ENCODE results near the gene PLCB1.
"Not testable (repeated sequence)": the region's sequence is repeated elsewhere in the genome, so short reads cannot be mapped to it uniquely, and the experiment has no call there.

The PLCB1 gene

DNA sequence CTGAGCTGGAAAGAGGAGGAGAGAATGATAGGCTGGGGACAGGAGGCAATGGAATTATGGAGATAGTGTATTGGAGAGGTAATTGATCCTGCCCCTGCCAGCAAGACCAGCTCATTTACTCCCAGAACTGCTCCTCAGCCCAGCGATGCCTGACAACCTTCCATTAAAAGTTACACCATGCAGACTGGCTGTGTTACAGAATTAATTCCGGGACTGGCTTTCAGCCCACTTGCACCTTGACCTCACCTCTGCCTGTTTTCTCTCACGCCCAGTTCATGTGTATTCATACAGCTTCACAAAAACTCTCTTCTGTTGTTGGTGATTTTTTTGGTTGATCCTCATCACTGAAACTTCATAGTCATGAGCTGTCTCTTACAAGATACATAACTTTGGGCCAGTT lies 207.3 kb downstream of the PLCB1 start:
- no peak for DNase-seq

DNA sequence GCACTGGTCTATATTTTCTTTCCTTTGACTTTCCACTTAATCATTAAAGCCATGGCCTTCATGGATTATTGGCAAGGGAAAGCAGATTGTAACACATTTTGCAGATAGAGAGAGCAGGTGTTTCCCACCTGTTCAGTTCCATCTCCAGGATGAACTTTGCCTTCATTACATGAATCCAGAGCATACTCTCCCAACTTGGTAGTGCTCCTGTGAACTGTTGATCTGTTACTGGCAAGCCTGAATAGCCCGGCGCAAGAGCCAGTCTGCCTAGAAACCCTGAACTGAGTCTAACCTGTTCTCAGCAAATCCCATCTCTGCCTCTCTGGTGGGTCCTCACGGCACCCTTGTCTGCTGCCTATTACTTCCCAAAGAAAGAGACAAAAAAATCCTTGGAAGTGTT lies 210.3 kb downstream of the PLCB1 start:
- DNase-seq, result no peak

DNA sequence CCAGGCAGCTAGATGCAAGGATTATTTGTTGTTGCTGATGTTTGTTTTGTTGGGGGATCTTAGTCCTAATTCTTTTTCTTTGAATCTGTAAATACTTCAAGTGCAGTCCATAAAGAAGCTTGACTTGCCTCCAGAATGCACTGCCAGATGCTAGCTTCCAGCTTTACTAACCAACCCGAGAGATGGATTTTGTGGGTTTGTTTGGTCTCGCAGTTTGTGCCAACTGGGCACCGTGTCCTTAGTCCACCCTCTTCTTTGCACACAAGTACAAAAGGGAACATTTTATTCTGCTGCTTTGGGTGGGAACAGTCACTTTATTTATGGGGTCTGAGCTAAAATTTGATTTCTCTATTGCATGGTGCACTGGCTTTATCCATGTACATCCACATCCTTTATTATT lies 212.0 kb downstream of the PLCB1 start:
- no peak for DNase-seq

DNA sequence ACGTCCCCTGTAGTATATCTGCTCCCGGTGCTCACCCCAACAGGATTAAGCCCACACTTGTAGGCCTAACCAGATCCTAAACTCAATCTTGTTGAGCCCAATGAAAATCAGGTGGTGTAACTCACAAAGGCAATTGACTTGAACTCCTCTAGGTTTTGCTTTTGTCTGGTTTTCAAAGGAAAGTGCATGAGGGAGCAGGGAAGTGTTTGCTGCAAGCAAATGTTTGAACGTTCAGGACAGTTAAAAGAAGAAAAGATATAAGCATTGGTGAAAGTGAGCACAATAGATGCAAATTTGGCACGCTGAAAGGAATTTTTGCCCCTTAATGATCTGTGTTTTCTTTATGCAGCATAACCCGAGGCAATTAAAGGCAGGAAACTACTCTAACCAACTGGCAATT lies 212.6 kb downstream of the PLCB1 start:
- DNase-seq, result no peak

DNA sequence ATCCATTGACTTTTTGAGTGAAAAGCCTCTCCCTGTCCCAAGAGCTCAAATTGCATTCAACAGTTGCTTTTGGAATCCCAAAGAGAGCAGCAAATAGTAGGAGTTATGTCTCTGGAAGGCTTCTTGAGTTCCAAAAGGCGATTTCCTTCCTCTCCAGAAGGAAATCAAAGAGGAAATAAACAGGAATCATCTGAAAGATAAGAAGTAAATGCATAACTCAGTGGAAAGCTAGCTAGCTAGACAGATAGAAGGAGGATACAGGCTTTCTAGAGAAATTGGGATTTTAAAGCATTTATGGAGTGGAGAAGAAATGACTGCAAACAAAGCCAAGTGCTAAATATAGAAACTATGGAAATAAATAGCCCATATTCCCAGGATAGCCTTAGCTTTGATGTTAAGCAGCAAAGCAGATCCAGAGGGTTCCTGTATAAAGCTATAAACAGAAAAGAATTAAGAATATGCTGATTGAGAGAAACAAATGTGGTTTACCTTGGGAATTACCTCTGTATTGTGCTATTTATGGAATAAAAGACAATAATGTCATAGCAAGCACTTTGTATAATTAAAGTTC lies 214.7 kb downstream of the PLCB1 start:
- no peak for DNase-seq

DNA sequence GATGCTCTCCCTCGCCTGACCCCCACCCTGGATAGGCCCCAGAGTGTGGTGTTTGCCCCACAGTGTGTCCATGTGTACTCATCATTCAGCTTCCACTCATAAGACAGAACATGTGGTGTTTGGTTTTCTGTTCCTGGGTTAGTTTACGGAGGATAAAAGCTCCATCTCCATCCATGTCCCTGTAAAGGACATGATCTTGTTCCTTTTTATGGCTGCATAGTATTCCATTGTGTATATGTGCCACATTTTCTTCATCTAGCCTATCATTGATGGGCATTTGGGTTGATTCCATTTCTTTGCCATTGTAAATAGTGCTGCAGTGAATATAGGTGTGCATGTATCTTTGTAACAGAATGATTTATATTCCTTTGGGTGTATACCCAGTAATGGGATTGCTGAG lies 218.2 kb downstream of the PLCB1 start:
- not testable (repeated sequence) for DNase-seq

DNA sequence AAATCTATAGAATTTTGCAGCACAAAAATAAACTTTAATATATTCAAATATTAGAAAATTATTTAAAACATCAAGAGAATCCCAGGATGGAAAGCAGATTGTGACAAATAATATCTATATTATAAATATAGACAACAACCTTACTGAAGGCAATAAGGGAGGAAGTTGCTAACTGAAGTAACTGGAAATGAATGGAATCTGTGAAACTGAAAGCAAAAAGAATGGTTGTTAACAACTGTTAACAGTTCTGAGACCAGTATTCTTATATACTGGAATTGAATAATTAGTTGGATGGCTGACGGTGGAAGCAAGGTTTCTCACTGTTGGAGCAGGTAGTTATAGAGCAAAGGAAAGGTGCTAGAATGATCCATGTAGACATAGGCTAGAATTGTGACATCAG lies 220.4 kb downstream of the PLCB1 start:
- DNase-seq, result no peak

DNA sequence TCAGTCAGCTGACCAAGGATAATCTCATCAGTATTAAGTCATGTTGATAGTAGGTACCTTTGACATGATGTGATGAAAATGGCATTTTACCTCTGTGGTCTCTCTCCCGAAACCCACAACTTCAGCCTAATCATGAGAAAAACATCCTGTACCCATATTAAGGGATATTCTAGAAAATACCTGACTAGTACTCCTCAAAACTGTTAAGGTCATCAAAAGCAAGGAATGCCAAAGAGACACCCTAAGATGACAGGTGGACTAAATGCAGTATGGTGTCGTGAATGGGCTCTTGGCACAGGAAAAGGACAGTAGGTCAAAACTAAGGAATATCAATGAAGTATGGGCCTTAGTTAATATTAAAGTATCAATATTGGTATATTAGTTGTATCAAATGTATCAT lies 221.4 kb downstream of the PLCB1 start:
- DNase-seq, result no peak

DNA sequence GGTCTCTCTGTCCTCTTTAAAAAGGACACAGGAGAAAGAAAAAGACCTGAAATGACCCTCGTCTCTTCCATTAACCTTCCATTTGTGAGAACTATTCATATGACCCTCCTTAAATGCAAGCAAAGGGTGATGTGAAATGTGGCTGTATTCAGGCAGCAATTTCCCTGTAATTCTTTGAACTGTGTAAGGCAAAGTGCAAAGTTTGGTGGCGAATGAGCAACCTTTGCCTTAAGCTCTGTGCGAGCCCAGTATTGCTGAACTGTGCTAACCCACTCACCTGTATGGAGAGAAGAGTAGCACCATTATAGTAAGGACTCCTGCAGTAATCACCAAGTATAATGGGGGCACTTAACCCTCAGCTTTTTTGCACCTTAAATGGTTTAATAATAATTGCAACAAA lies 223.4 kb downstream of the PLCB1 start:
- DNase-seq, result no peak

DNA sequence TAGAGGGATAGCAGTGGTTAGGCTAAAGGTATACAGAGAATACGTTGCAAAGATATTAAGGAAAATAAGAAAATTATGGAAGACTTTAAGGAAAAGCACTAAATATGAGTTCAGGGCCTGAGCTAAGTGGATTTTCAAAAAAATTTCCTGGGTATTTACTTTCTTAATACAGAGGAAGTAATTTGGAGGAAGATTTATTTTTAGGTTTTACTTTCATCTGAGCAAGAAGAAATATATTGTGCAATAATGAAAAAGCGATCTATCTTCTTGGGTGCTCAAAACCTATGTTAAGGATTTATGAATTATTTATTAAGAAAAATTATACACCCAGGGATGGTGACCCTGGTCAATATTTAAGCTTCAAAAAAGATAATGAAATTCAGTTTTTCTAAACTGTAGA lies 224.7 kb downstream of the PLCB1 start:
- no peak for DNase-seq

DNA sequence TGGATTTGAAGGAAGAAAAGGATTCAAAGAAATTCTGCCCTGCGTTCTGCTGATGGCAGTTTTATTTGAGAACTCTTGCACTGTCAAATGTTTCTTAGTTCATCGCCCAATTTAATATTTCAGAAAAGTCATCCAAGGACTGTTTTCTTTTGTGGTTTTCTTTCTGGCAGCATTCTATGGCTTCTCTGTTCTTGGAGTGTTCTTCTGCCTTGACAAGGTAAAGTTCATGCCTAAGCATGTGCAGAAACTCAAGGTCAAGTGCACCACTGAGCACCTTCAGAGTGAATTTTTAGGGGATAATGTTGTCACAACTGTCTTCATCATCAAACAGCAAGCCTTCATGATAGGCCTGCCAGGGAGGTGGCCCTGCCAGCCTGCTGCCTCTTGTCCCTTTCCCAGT lies 225.6 kb downstream of the PLCB1 start:
- no peak for DNase-seq

DNA sequence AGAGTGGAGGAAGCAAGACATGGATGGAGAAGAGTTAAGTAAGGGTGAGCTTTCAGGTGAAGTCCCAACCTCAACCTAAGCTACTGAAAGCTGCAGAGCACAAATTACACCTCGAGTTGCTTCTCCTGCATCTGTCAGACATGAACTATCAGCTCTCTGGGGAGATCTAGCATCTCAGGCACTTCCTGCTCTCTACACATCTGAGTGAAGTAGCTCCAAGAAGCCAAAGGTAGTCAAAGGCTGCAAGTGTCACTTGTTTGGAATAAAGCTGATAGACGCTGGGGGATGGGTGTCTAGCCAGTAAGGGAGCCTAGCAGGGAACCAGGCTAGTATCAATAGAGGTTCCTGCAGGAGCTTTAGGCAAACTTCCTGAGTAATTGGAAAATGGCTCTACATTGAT lies 228.0 kb downstream of the PLCB1 start:
- no peak for DNase-seq

DNA sequence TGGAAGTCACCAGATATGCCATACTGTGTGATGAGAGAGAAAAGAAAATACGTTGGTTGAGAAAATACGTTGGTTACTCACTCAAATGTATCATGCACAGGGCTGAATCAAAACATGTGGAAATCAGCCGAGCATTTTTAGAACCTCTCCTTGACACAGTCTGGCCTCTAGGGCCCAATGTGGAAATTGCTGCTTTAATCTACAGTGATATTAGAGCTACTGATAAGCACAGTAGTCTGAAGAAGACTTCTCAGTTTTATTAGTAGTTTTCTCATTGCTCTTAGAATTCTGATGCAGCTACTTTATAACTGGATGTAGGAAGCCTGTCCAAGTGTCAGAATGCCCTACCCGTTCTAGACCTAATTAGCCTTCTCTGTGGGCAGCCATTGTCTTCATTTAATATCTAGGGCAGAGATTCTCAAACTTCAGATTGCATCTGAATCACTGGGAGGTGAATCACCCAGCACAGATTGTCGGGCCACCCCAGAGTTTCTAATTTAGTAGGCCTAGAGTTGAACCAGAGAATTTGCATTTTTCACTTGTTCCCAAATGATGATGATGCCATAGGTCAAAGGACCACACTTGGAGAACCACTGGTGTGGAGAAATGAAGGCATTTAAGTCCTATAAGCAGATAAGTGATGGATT lies 229.1 kb downstream of the PLCB1 start:
- peak; percentile 72 for DNase-seq

DNA sequence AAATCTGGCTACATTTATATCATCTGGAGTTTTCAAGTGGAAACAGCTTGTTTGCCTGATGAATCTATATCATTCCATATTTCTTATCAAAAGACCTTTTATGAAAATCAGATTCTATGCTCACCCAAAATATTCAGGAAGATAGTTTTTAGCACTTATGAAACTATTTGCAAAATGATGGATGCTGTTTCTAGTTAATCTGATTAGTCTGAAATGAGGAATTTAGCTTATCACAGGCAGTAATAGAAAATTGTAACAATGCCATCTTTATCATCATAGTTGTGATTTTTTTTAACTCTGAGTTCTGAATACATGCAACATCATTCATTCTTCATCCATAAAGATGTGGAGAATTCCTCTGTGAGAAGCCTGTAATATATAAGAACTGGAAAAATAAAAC lies 229.7 kb downstream of the PLCB1 start:
- DNase-seq, result no peak

DNA sequence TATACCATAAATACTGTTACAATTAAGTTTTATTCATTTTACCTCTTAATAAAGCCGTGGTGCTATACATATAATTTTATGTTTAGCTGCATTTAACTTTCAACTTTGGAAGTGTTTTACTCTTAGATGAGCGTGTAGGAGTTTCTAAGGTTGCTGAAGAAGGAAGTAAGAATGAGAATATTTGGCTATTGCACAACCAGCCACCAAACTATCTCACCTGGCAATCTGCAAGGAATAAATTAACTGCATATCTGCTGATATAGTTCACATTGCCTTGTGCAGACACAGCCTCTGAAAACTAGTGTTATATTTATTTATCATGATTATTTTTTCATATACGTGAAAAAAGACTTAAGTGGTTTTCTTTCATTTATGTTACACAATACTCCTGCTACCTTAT lies 230.4 kb downstream of the PLCB1 start:
- DNase-seq, result no peak

DNA sequence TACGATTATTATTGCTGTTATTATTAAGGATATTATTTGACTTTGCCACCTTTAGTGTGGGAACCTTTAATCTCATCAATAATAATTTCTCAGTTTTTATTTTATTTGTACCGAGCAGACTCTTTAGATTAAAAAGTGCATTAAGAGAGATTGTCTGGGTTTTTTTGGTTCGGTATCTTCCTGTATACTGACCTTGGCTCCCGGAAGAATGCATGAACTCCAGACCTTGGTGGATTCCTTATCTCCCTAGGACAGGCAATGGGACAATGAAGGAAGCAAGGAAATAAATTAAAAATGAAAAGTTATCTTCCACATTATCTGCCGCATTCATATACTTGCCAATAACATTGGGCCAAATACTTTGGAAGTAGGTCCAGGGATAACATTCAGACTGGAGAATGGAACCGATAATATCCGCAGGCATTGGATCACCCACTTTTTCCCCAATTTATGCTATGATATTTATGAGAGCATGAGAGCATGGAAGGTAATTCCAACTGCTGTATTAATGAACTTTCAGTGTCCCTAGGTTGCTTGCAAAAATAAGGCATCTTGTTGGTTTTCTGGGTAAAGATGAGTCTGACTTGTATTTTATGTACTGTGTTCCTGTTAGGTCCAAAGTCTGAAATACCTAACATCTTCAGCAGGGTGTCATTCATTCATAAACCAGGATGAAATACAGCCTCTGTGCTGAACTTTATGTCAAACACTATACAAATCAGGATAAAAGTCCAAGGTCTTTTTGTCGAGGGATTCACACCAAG lies 232.1 kb downstream of the PLCB1 start:
- DNase-seq, result no peak

DNA sequence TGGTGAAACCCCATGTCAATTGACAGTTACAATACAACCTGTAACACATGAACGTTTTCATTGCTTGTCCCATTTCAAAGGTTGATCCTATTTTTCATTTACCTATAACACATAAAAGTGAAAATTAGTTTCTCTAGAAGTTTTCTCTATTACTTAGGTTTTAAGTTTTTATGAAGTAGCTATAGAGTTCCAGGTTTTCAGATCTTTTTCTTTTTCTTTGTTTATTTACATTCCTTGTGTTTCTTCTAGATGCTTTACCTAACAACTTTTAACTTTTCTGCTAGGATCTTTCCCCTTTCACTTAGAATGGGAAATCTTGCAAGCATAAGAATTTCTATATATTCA lies 232.6 kb downstream of the PLCB1 start:
- DNase-seq, result no peak

DNA sequence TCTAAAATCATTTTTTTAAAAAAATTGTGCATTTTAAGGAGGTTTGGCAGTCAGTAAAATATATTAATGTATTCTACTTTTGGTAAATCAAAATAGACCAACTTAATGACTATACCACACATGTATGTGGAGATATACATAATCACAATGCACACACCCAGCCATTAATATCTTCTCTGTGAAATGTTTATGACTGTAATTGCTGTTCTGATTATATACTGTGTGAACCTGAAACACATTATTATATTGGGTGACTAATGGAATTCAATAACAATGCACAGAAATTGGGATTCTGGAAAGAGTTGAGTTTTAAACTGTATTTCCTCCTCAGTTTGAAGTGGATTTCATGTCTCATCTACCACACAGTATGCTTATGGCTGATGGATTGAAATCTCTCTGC lies 233.6 kb downstream of the PLCB1 start:
- DNase-seq, result no peak

DNA sequence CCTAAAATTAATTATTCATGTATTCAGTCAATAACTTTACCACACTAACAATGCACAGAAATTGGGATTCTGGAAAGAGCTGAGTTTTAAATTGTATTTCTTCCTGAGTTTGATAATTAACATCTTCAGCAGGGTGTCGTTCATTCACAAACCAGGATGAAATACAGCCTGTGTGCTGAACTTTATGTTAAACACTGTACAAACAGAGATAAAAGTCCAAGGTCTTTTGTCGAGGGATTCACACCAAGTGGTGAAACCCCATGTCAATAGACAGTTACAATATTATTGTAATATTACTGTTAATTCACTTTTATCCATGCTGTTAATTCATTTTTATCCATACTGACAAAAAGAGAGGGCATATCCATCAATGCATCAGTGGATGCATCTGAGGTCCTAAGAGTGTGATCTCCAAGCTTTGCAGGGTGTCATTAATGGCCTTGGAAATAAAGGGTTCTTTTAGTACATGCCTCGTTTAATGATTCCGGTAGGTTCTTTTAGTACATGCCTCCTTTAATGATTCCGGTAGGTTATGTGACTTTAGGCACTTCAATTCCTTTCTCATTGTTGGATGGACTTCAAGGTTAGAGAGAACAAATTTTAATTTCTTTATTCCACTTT lies 234.3 kb downstream of the PLCB1 start:
- no peak for DNase-seq

DNA sequence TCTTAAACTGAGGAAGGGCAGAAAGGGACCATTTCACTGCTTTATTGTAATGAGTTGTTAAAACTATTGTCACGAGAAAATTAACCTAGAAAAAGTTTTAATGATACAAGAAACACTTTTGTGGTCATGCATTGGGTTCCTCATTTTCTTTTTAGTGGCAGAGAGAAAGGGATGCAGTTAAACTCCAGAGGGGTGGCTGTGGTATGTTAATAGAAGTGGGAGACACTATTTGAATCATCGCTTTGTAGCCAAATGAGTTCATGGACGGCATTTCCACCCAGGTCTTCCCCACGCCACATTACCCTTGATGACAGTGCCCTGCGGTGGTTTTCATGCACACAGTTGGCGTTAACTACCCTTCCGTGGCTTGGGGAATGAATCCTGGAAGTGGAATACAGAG lies 235.6 kb downstream of the PLCB1 start:
- no peak for DNase-seq

DNA sequence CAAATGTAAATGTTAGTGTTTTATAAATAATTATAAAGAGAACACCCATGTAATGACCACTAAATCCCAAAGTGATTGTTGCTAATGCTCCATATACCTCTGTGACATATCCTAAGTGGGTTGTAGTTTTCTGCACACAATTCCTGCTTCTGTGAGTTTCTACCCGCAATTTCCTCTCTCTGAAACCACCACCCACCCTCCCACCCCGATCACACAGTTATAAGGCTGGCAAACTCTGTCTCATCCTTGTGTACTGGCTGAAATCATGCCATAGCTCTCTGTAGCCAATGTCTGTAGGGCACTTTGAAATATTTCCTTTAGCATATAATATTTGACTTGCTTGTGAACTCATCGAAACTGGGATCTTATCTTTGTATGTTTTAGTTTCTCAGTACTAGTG lies 236.6 kb downstream of the PLCB1 start:
- DNase-seq, result no peak

DNA sequence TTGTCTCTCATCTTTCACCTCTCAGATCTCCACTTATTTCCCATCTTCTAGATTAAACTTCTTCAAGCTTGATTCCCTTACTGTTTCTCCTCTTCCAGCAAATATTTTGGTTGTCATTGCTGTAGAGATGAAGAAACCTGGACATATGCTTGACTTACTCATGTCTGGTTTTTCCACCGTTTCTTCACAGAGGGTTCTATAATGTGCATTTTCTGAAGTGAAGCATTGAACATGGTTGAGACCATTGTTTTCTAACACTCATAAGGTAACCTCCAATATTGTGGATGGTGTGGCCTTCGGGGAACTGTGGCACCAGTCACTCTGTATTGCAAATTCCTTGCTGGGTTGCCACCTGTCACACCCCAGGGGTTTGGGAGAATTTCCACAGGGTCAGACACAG lies 237.2 kb downstream of the PLCB1 start:
- no peak for DNase-seq

DNA sequence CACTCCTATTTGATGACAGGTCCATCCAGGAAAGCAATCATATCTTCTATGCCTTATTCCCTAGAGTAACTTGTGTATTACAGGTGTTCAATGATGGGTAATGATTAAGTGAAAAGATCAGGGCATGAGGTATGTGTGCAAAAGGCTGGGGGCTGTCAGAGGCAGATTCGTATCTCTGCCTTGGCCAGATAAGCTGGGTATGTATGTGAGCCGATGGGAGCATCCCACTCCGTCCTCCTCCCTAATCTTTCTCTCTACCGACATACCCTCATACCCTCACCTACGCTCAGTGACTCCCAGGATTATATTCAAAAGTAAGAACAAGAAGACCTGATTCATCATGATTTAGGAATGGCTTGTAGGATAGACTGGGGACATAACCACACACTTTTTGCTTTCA lies 238.7 kb downstream of the PLCB1 start:
- no peak for DNase-seq

DNA sequence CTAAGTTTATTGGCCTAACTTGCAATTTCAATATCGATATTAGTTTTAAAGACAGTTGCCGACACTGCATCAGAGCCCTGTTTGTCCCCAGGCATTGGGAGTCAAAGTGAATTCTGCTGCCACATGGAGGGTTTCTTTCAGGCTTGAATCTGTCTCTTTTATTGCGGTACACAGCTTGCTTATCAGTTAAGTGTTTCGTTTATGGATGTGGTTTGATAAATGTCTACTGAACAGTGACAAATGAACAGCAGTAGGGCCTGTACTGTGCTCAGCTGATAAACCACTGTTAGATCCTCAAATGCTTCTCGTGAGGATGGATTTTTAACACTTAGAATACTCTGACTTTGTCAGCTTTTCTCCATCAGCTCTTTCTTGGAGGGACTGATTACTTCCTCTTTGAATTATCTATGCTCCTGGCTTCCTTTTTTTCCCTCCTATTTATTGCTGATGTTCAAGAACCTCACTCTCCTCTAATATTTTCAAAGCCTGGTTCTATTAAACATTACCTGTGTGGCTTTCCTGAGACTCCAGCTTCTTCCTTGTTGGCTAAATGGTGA lies 240.8 kb downstream of the PLCB1 start:
- no peak for DNase-seq
